Endothelial cell of umbilical vein (primary cell): Measurements from ENCODE around the gene HSP90AB1. TPM values are rescaled to one million over a fixed set of nuclear protein-coding genes. Genes with fewer than 3 reads are reported as not detected.

Experiments used
- BruUV-seq: library from RNA; stranded (reverse); fragments of 400-500 nt; replicated peaks from 2 replicates; lab custom pipeline; 2021; lab: Mats Ljungman, UMichigan
- CTCF ChIA-PET: fragments of 300-600, 350-600 bp; sonication (Branson Sonifier 250); formaldehyde crosslinking; loops from one replicate; lab custom pipeline; 2021; ENCODE audit warnings: antibody characterized with exemption, inconsistent platforms; lab: Charles Lee
- POLR2A ChIA-PET: fragments of 300-600, 350-600 bp; sonication (Branson Sonifier 250); formaldehyde crosslinking; loops from one replicate; lab custom pipeline; 2021; ENCODE audit warnings: antibody characterized with exemption, inconsistent platforms; lab: Charles Lee
- DNase-seq: peaks from one replicate; pipeline ENCODE4 v3.0.0-alpha.2; 2011; ENCODE audit warnings: low read depth, low spot score
- FAIRE-seq: peaks from 2 replicates; lab custom pipeline; 2011; peaks lifted over from hg19 to GRCh38; lab: Jason Lieb, UNC
- H2AFZ ChIP-seq: 2 replicates; pipeline ENCODE4 v1.6.0; 2012; ENCODE audit warnings: low read depth, low read length, control low read depth, inconsistent platforms
- H3K27ac ChIP-seq: 2 replicates; pipeline ENCODE4 v1.5.1; 2011; ENCODE audit warnings: low read depth, mild to moderate bottlenecking, control low read depth, low read length, moderate library complexity; ENCODE audit not compliant: insufficient read depth
- H3K27me3 ChIP-seq, 2 experiments: 2 replicates each; pipeline versions ENCODE4 v1.6.0 to v1.6.1; 2011; ENCODE audit warnings: low read length in 2 of 2, mixed read lengths in 1 of 2; ENCODE audit not compliant: control insufficient read depth in 2 of 2, insufficient read depth in 2 of 2
- H3K36me3 ChIP-seq, 2 experiments: 2 replicates in 1 of 2; 3 replicates in 1 of 2; pipeline ENCODE4 v1.5.1; 2011; ENCODE audit warnings: low read length in 2 of 2, mild to moderate bottlenecking in 1 of 2, moderate library complexity in 1 of 2; ENCODE audit not compliant: control insufficient read depth in 2 of 2, insufficient read depth in 2 of 2; ENCODE audit errors: extremely low read depth in 1 of 2
- H3K4me1 ChIP-seq: 3 replicates; pipeline ENCODE4 v1.5.1; 2011; ENCODE audit warnings: mild to moderate bottlenecking, low read length; ENCODE audit not compliant: control insufficient read depth, insufficient read depth; ENCODE audit errors: extremely low read depth
- H3K4me2 ChIP-seq: 2 replicates; pipeline ENCODE4 v1.6.1; 2011; ENCODE audit warnings: low read length, control low read depth, mixed read lengths; ENCODE audit not compliant: insufficient read depth
- H3K4me3 ChIP-seq, 3 experiments: fragments of 200-600 bp in 1 of 3; sonication (generic), shearing (Covaris generic) in 1 of 3; replicated peaks in 1 of 3; 2 replicates each; pipeline ENCODE4 v1.5.1; 2011 to 2016; ENCODE audit warnings: control low read depth in 3 of 3, low read length in 3 of 3, mild to moderate bottlenecking in 2 of 3, inconsistent platforms in 1 of 3, low read depth in 1 of 3, moderate library complexity in 1 of 3; ENCODE audit not compliant: insufficient read depth in 1 of 3
- H3K79me2 ChIP-seq: 2 replicates; pipeline ENCODE4 v1.6.0; 2012; ENCODE audit warnings: low read length, inconsistent platforms; ENCODE audit not compliant: control insufficient read depth, insufficient read depth
- H3K9ac ChIP-seq: replicated peaks from 2 replicates; pipeline ENCODE3; 2011; ENCODE audit warnings: low read length, control low read depth; ENCODE audit not compliant: insufficient read depth; ENCODE audit errors: extremely low read depth
- H3K9me1 ChIP-seq: replicated peaks from 3 replicates; pipeline ENCODE4 v1.6.0; 2011; ENCODE audit warnings: mild to moderate bottlenecking, low read length; ENCODE audit not compliant: control insufficient read depth, insufficient read depth; ENCODE audit errors: extremely low read depth
- H3K9me3 ChIP-seq: replicated peaks from 2 replicates; pipeline ENCODE4 v1.5.1; 2012; ENCODE audit warnings: low read length, inconsistent platforms; ENCODE audit not compliant: control insufficient read depth, insufficient read depth
- H4K20me1 ChIP-seq: replicated peaks from 2 replicates; pipeline ENCODE3; 2011; ENCODE audit warnings: mild to moderate bottlenecking, low read length; ENCODE audit not compliant: control insufficient read depth, insufficient read depth; ENCODE audit errors: extremely low read depth
- CTCF ChIP-seq, 2 donors: IDR thresholded peaks; 1 replicate in 1 of 2; 2 replicates in 1 of 2; pipeline ENCODE4 v1.5.1; 2011; ENCODE audit warnings: low read length in 2 of 2, mild to moderate bottlenecking in 2 of 2, moderate library complexity in 2 of 2, control low read depth in 1 of 2, inconsistent platforms in 1 of 2, low read depth in 1 of 2; ENCODE audit not compliant: insufficient read depth in 1 of 2; ENCODE audit errors: extremely low read depth in 1 of 2
- EZH2 ChIP-seq: IDR thresholded peaks from 2 replicates; pipeline ENCODE4 v1.6.1; 2012; ENCODE audit warnings: borderline replicate concordance, low read depth, mild to moderate bottlenecking, moderate library complexity, low read length, inconsistent platforms; ENCODE audit not compliant: severe bottlenecking
- FOS ChIP-seq: IDR thresholded peaks from 2 replicates; pipeline ENCODE4 v1.6.1; 2011; ENCODE audit warnings: mild to moderate bottlenecking, low read length, moderate library complexity, borderline replicate concordance; ENCODE audit not compliant: insufficient read depth
- GATA2 ChIP-seq: IDR thresholded peaks from 2 replicates; pipeline ENCODE4 v1.7.0; 2011; ENCODE audit warnings: low read depth, mild to moderate bottlenecking, moderate library complexity, mixed read lengths, low read length; ENCODE audit not compliant: insufficient read length, insufficient read depth
- JUN ChIP-seq: IDR thresholded peaks from 2 replicates; pipeline ENCODE4 v1.6.1; 2011; ENCODE audit warnings: borderline replicate concordance, low read depth; ENCODE audit not compliant: insufficient read length, insufficient read depth
- MAX ChIP-seq: IDR thresholded peaks from 2 replicates; pipeline ENCODE4 v1.6.1; 2011; ENCODE audit not compliant: insufficient read depth, insufficient read length
- MYC ChIP-seq: IDR thresholded peaks from one replicate; pipeline ENCODE4 v1.6.1; 2011; ENCODE audit warnings: mild to moderate bottlenecking, low read depth, low read length
- POLR2A ChIP-seq: IDR thresholded peaks from 2 replicates; pipeline ENCODE4 v1.6.1; 2012; ENCODE audit warnings: low read depth, mild to moderate bottlenecking, control low read depth, low read length
- POLR2AphosphoS5 ChIP-seq: IDR thresholded peaks from 2 replicates; pipeline ENCODE4 v1.6.1; 2012; ENCODE audit warnings: low read depth, mild to moderate bottlenecking, control low read depth, low read length, moderate library complexity; ENCODE audit not compliant: insufficient read depth
- dilution Hi-C: fragments of 300-500 bp; cut with MboI; formaldehyde crosslinking; loops from one replicate; pipeline ENCODE4 v1.15.0; 2019; ENCODE audit warnings: low sequenced_read_pairs; ENCODE audit not compliant: extremely low pct_ligation_motif_present
- intact Hi-C: fragments of 100-400 bp; cut with micrococcal nuclease; formaldehyde crosslinking; loops from one replicate; pipeline ENCODE4 v1.10.0; 2022
- polyA plus RNA-seq, 4 experiments: library from polyadenylated mRNA; depleted of rRNA in 3 of 4; stranded (reverse) in 3 of 4; unstranded in 1 of 4; fragments of >200 nt; gene quantifications; 2 replicates each; pipeline versions ENCODE4 v1.2.1 to v1.2.3, GENCODE V29; 2011 to 2012; ENCODE audit warnings: missing spikeins in 1 of 4
- total RNA-seq: library from RNA; stranded (reverse); gene quantifications from 2 replicates; pipeline ENCODE4 v1.2.3, GENCODE V29; 2021

HSP90AB1 gene
- total and polyA plus RNA-seq, 2 donors (not counting 3 experiments of a cell fraction or from before 2014, with no cell fraction given): 824 to 1,201 TPM

GRCh38 chr6:44238687-44239350 lies 8.1 kb upstream of the HSP90AB1 start:
- Histone ChIP-seq H3K9ac (no peak overlapping the region), H3K27me3 (no peaks in the 10 kb centered on the region), H3K9me1 (no peaks in the 10 kb centered on the region), H3K4me1 (peaks cover 33% of the 10 kb centered on the region), H3K36me3 (peaks cover 7 to 9% of the 10 kb centered on the region in 2 experiments), H3K4me2 (no peak overlapping the region), H3K9me3 (no peaks in the 10 kb centered on the region), H3K4me3 (no peak overlapping the region), H3K79me2 (no peaks in the 10 kb centered on the region), H3K27ac (no peak overlapping the region), H4K20me1 (no peaks in the 10 kb centered on the region), H2AFZ (no peak overlapping the region)
- TF ChIP-seq CTCF (IDR thresholded peaks at IDR 0.05; ENCODE audit: extremely low read depth in 1 of 2, insufficient read depth in 1 of 2, low read depth in 1 of 2, low read length in 2 of 2) (no peak), POLR2A (no peak), JUN (no peak), POLR2AphosphoS5 (no peak), GATA2 (no peak), MYC (no peak), EZH2 (no peak), FOS (no peak), MAX (no peak)
- no TSS peak for BruUV-seq
- intact Hi-C loops (loop anchor here (1.0 kb wide), 1 partner anchor 7 kb away; no protein-coding TSS in a partner anchor), dilution Hi-C loops (loop anchor here (10.0 kb wide), 1 partner anchor 134 kb away; no protein-coding TSS in a partner anchor)
- FAIRE-seq (no peak), DNase-seq (no peak)
- CTCF ChIA-PET: interaction anchor here (2.1 to 7.2 kb wide), 2 partner anchors 64 to 142 kb away, joined by 16 to 148 read pairs; no protein-coding TSS in a partner anchor
- POLR2A ChIA-PET: no interaction called here
